ENCODE measurements around the gene MBNL2. TPM values are rescaled to one million over a fixed set of nuclear protein-coding genes. Genes with fewer than 3 reads are reported as not detected.

Gene MBNL2
- total and polyA plus RNA-seq, 2 of the 4 experiments (the other 2 are of a cell fraction): 26.9 to 103 TPM

- ATAC-seq (ENCODE audit: low read depth) (no peak), DNase-seq (no peak)
- no peak overlapping the region for H3K4me2 ChIP-seq (ENCODE audit: low read depth, low read length)
- dilution Hi-C loops (cut with HindIII; ENCODE audit: low sequenced_read_pairs, unreplicated experiment): no loop called here
- peaks cover 39% of the 10 kb centered on the region; the same call in 1 of the 2 replicates for H4K20me1 ChIP-seq (ENCODE audit: insufficient read depth, low read length)
- no TSS peak for BruUV-seq (replicated peaks)
- peaks cover 5% of the 10 kb centered on the region; the same call in 1 of the 2 replicates for H3K36me3 ChIP-seq (ENCODE audit: control insufficient read depth, insufficient read depth, low read length)
- no peak overlapping the region for H2BK20ac ChIP-seq (ENCODE audit: low read depth, low read length)
- H3K27me3 ChIP-seq (ENCODE audit: control insufficient read depth, insufficient read depth, low read length): no peaks in the 10 kb centered on the region
- no peak for TF ChIP-seq RAD21 (IDR thresholded peaks at IDR 0.05; ENCODE audit: low read length)
- no peak for TF ChIP-seq POLR2A (IDR thresholded peaks at IDR 0.05; ENCODE audit: low read depth, low read length)
- TF ChIP-seq, protein P1, sequence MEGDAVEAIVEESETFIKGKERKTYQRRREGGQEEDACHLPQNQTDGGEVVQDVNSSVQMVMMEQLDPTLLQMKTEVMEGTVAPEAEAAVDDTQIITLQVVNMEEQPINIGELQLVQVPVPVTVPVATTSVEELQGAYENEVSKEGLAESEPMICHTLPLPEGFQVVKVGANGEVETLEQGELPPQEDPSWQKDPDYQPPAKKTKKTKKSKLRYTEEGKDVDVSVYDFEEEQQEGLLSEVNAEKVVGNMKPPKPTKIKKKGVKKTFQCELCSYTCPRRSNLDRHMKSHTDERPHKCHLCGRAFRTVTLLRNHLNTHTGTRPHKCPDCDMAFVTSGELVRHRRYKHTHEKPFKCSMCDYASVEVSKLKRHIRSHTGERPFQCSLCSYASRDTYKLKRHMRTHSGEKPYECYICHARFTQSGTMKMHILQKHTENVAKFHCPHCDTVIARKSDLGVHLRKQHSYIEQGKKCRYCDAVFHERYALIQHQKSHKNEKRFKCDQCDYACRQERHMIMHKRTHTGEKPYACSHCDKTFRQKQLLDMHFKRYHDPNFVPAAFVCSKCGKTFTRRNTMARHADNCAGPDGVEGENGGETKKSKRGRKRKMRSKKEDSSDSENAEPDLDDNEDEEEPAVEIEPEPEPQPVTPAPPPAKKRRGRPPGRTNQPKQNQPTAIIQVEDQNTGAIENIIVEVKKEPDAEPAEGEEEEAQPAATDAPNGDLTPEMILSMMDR (conservative IDR thresholded peaks at IDR 0.05; ENCODE audit: low read depth, low read length): no peak
- no peak for TF ChIP-seq MAZ (IDR thresholded peaks at IDR 0.05; ENCODE audit: borderline replicate concordance, low read depth, low read length)
- no peak for TF ChIP-seq RCOR1 (IDR thresholded peaks at IDR 0.05; ENCODE audit: insufficient replicate concordance, low read length)
- no peak for TF ChIP-seq SMC3 (IDR thresholded peaks at IDR 0.05; ENCODE audit: low read depth, low read length)
- TF ChIP-seq RFX5 (IDR thresholded peaks at IDR 0.05; ENCODE audit: low read depth, low read length): no peak
- TF ChIP-seq CEBPB (IDR thresholded peaks at IDR 0.05; ENCODE audit: low read depth, low read length): no peak
- no peak for TF ChIP-seq USF2 (IDR thresholded peaks at IDR 0.05; ENCODE audit: low read depth, low read length)
- TF ChIP-seq, protein P2, sequence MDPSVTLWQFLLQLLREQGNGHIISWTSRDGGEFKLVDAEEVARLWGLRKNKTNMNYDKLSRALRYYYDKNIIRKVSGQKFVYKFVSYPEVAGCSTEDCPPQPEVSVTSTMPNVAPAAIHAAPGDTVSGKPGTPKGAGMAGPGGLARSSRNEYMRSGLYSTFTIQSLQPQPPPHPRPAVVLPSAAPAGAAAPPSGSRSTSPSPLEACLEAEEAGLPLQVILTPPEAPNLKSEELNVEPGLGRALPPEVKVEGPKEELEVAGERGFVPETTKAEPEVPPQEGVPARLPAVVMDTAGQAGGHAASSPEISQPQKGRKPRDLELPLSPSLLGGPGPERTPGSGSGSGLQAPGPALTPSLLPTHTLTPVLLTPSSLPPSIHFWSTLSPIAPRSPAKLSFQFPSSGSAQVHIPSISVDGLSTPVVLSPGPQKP (IDR thresholded peaks at IDR 0.05; ENCODE audit: borderline replicate concordance, low read depth, low read length): no peak
- no peak for TF ChIP-seq FOS (IDR thresholded peaks at IDR 0.05; ENCODE audit: low read depth, low read length)
- TF ChIP-seq BHLHE40 (IDR thresholded peaks at IDR 0.05; ENCODE audit: low read depth, low read length): no peak
- no peak for TF ChIP-seq CHD1 (IDR thresholded peaks at IDR 0.05; ENCODE audit: low read depth, low read length)
- no peak for TF ChIP-seq MAFK (IDR thresholded peaks at IDR 0.05; ENCODE audit: low read depth, low read length)
- TF ChIP-seq NFE2L2 (IDR thresholded peaks at IDR 0.05; ENCODE audit: low read depth, low read length): no peak
- no peak for TF ChIP-seq MXI1 (IDR thresholded peaks at IDR 0.05; ENCODE audit: borderline replicate concordance, low read depth, low read length)
- no peak overlapping the region for H3K56ac ChIP-seq (ENCODE audit: extremely low read depth, insufficient read depth, low read length)
- no peak overlapping the region for H4K5ac ChIP-seq (ENCODE audit: low read depth, low read length)
- 0 out of 2 replicates have a peak overlapping the region, but pooled peaks have one; percentile 59 for H3K23ac ChIP-seq (ENCODE audit: low read depth, low read length)
- WGBS, 2 experiments (ENCODE audit: extremely low coverage in 2 of 2, insufficient read length in 1 of 2): no CpG with 5 or more reads among the region's 1 CpG
- no peak overlapping the region for H2BK5ac ChIP-seq (ENCODE audit: low read depth, low read length, poor library complexity, severe bottlenecking)
- H2BK120ac ChIP-seq (ENCODE audit: low read depth, low read length): no peak overlapping the region
- ChIA-PET CTCF (no interaction called here), POLR2A (ENCODE audit: unreplicated experiment) (no interaction called here)
- intact Hi-C loops (cut with micrococcal nuclease): no loop called here
- no peak overlapping the region for H2AFZ ChIP-seq (replicated peaks; ENCODE audit: low read length, poor library complexity)
- no peak overlapping the region for H2AK9ac ChIP-seq (replicated peaks; ENCODE audit: low read depth, low read length, poor library complexity)
- H3K4me1 ChIP-seq (ENCODE audit: control insufficient read depth, insufficient read depth, low read length): peaks cover 29% of the 10 kb centered on the region
- 0 out of 3 replicates have a peak overlapping the region, but pooled peaks have one; percentile 21 for H2BK15ac ChIP-seq (ENCODE audit: low read depth, low read length)
- no peak overlapping the region for H3K27ac ChIP-seq (ENCODE audit: insufficient read depth, low read length)
- H3K79me1 ChIP-seq (ENCODE audit: low read depth in 1 of 2, low read length in 2 of 2): peaks cover 34 to 72% of the 10 kb centered on the region in 2 experiments
- H3K9ac ChIP-seq (ENCODE audit: low read depth, low read length): no peak overlapping the region
- H2AK5ac ChIP-seq (ENCODE audit: low read depth, low read length): 0 out of 2 replicates have a peak overlapping the region, but pooled peaks have one; percentile 17
- no peak overlapping the region; the same call in 1 of the 2 replicates for H3K18ac ChIP-seq (ENCODE audit: low read depth, low read length)
- H3K4ac ChIP-seq (ENCODE audit: low read depth, low read length): no peak overlapping the region
- H4K91ac ChIP-seq (ENCODE audit: insufficient read depth, low read depth, low read length): no peak overlapping the region; the same call in 1 of the 2 replicates
- peak overlapping the region; percentile 41 for H3K14ac ChIP-seq (replicated peaks; ENCODE audit: low read depth, low read length)
- no peaks in the 10 kb centered on the region for H3K9me3 ChIP-seq (ENCODE audit: control insufficient read depth, insufficient read depth, low read length)
- no peak overlapping the region for H4K8ac ChIP-seq (ENCODE audit: low read depth in 2 of 2, low read length in 2 of 2)
- H3K4me3 ChIP-seq (ENCODE audit: insufficient read depth, low read depth, low read length): no peak overlapping the region
- in situ Hi-C loops (cut with MboI; ENCODE audit: low sequenced_read_pairs): no loop called here
- H3K9me1 ChIP-seq (ENCODE audit: insufficient read depth, low read length): peaks cover 31% of the 10 kb centered on the region
Measured at GRCh38 chr13:97306106-97306505, 84.0 kb downstream of the MBNL2 start.

Data from IMR-90 (cell line).